NCI-H1105 treated with DMSO at 0.1 percent for 48 hours (cell line): ENCODE data around the gene EDEM2.
"Not testable (repeated sequence)": the region's sequence is repeated elsewhere in the genome, so short reads cannot be mapped to it uniquely, and the experiment has no call there.

Experiments
- DNase-seq: peaks from one replicate; lab custom pipeline; 2025; lab: John Stamatoyannopoulos, UW

EDEM2 gene

DNA sequence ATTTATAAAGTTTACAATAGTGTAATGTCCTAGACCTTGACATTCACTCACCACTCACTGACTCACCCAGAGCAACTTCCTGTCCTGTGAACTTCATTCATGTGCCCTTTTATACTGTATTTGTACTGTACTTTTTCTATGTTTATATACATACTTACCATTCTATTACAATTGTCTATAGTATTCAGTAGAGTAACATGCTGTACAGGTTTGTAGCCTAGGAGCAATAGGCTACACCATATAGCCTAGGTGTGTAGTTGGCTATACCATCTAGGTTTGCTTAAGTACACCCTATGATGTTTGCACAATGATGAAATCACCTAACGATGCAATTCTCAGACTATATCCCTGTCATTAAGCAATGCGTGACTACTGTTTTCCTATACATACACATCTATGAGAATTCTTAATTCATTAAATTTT is 17.5 kb downstream of the EDEM2 start:
- no peak for DNase-seq

DNA sequence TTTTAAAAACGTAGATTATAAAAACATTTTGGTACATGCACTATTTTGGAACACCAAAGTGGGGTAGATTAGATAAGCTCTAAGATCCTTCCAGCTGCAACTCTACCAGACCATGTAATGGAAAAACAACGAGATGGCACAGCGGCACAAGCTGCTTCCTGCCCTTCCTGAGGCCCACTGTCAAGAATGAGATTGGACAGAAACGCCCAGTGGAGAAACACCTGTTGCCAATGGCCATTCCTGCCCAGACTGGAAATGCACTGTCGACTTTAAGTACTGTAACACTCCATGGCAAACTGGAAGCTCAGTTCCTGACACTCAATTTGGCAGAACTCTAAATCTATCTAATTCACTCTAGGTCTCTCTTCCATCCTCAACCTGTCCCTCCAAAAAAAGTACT is 21.4 kb downstream of the EDEM2 start:
- DNase-seq: no peak

DNA sequence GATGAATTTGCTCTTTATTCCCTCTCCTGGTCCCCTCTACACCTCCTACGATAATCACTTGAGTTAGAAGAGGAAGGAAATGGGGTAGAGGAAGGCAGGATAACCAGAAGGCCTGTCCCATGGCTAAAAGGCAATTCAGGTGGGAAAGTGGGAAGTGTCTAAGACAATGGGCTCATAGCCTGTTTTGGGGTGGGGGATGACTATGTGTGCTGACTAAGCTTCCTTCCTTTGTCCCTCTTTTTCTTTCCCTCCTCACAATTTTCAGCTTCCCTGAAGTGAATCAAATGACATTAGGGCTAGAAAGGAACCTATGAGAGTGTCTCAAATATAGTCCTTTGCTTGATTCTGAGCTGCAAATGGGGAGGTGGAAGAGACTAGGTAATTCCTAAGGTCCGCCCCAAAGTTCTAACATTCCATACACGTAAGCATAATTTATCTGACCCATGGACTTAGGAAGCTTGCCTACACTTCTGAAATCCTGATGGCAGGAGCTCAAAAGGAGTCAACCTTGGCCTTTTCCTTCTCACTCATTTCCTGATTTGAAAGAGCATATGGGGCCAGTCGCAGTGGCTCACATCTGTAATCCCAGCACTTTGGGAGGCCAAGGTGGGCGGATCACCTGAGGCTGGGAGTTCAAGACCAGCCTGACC is 24.3 kb downstream of the EDEM2 start:
- DNase-seq: no peak

DNA sequence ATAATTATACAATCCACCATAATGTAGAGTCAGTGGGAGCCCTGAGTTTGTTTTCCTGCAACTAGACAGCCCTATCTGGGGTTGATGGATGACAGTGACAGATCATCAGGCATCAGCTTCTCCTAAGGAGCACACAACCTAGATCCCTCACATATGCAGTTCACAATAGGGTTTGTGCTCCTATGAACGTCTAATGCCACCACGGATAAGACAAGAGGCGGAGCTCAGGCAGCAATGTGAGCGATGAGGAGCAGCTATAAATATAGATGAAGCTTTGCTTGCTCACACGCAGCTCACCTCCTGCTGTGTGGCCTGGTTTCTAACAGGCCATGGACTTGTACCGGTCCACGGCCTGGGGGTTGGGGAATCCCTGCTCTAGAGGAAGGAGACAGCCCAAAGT is 25.9 kb downstream of the EDEM2 start:
- DNase-seq: no peak

DNA sequence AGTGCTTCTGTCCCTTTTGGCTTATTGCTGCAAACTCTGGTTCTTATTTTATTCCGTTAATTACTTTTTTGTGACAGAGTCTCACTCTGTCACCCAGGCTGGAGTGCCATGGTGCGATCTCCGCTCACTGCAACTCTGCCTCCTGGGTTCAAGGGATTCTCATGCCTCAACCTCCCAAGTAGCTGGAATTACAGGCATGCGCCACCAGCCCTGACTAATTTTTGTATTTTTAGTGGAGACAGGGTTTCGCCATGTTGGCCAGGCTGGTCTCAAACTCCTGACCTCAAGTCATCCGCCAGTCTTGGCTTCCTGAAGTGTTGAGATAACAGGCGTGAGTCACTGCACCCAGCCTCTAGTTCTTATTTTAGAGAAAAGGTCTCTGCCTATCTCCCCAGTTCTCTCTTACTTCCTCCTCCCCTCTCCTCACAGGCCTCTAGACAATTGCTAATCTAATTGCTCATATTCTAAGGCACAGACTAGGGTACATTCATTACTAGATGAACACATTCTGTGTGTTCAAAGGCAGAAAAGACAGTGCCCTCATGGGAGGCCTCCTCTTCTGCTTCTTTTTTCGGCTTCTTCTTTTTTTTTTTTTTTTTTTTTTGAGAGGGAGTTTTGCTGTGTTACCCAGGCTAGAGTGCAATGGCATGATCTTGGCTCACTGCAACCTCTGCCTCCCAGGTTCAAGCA is 27.0 kb downstream of the EDEM2 start:
- no peak for DNase-seq

DNA sequence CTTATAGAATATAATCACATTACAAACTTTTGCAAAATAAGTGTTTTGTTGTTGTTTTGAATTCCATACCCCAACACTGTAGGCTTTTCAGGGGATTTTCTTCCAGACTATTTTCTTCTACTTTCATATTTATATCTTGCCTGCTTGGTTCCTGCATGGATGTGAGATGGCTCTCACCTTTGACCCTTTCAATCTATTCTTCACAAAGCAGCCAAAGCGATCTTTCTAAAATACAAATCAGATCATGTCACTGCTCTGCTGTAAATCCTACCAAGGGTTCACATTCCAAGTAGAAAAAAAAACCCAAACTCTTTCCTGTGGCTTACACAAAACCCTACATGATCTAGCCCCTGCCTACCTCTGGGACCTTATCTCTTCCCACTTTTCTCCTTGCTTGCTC is 29.5 kb downstream of the EDEM2 start:
- DNase-seq: no peak

DNA sequence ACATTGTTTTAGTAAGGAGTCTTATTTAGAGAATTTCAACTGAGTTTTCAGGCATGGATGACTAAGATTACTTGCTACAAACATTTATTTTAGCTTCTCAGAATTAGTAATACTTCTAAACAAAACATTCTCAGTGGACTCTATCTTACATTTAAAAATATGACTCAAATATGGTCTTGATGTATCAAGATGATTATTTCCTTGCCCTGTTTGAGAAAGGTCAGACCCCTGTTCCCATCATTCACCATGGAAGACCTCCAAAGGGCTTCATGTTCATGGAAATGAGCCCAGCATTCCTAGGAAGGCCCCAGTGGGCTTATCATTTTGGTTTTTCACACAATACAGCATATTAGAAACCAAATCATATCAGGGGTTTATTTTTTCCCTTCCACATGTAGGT is 29.9 kb downstream of the EDEM2 start:
- DNase-seq: no peak

DNA sequence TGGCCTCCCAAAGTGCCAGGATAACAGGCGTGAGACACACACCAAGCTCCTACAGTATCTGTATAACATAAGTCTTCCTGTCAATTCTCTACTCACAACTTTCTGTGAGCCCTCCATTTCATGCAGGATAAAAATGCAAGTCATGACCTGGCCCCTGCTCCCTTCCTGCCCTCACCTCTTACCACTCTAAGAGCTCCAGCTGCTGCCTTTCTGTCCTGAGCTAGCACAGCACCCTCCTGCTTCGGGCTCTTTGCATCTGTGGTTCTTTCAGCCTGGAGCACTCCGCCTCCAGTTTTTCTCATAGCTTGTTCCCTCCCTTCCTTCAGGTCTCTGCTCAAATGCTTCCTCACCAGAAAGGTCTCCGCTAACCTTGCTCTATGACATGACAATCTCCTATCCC is 30.9 kb downstream of the EDEM2 start:
- no peak for DNase-seq

DNA sequence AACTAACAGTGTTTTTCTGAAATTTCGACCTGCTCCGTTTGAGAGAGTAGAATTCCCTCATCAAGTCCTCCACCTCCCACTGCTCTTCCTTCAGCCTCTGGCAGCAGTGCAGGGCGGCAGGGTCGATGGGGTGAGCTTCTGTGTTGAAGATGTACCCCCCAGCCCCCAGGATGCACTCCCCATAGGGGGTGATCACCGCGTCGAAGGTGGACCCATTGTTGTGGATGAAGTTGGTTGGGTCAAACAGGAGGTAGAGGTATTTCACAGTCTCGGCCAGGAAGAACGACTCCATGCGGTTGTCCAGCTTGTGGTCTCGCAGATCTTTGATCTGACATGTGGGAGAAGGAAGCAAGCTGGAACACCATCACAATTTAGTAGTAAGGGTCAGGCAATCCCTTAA is 31.5 kb downstream of the EDEM2 start:
- no peak for DNase-seq

DNA sequence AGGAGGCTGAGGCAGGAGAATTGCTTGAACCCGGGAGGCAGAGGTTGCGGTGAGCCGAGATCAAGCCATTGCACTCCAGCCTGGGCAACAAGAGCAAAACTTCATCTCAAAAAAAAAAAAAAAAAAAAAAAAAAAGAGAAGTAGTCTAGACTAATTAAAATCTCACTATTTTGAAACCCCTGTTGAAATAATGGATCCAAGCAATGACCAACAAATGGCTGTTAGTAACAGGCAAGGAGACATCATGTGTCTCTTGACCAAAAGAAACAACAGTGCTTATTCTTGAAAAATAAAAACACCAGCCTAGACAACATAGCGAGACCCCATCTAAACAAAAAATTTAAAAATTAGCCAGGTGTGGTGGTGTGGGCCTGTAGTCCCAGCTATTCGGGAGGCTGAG is 34.9 kb downstream of the EDEM2 start:
- DNase-seq: not testable (repeated sequence)

DNA sequence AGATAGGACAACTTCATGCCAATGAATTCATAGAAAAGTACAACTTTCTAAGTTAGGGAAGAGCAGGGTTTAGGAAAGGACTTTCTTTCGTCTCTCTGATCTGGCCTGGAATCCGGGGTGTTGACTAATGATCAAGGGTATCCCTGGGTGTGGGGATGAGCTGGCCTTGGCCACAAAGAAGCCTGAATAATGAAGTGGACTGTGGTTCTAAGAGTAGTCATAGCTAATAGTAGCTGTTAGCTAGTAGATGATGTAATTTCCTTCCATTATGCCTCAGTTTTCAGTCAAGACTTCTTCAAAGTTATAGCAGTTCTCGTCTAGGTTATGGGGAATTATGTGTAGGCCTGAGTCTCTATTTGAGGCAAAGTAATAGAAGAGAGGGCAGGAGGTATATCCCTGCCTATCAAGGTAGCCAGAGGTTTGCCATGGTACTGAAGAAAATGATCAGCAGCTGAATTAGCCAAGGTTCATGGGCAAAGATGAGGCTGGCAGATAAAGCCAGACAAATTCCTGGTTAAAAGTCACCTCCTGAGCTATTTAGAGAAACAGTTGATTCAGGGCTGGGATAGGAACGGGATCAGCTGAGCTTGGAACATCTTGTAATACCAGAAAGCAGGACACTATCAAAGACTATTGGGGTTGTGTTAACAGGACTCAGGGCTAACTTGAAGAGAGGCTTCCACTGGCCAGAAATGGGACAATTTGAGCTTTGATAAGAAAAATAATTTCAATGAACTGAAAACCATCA is 35.8 kb downstream of the EDEM2 start:
- no peak for DNase-seq

DNA sequence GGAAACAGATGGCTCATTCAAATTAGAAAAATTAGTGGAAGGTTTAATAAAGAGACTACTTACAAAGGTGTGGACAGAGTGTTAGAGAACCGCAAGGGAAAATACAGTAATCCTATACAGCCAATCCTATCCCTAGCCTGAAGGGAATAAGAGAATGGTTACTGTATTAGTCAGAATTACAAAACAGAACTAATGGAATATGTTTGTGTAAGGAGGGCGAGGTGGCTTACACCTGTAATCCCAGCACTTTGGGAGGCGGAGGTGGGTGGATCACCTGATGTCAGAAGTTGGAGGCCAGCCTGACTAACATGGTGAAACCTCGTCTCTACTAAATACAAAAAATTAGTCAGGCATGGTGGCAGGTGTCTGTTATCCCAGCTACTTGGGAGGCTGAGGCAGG is 38.2 kb downstream of the EDEM2 start:
- DNase-seq: no peak

DNA sequence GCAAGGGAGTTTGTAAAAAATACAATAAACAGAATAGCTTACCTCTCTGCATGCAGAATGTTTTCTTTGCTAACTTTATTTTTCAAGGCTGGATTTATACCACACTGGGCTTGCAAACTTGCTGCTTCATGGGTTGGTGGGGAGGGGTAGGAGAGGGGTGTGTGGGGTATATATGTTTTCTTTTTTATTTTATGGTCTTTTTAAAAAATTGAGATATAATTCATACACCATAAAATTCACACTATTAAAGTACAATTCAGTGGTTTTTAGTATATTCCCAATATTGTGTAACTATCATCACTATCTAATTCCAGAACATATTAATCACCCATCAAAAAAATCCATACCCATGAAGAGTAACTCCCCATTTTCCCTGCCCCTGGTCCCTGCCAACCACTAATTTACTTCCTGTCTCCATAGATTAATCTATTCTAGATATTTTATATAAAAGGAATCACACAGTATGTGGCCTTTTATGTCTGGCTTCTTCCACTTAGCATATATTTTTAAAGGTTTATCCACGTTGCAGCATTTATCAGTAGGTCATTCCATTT is 40.2 kb downstream of the EDEM2 start:
- DNase-seq: no peak

DNA sequence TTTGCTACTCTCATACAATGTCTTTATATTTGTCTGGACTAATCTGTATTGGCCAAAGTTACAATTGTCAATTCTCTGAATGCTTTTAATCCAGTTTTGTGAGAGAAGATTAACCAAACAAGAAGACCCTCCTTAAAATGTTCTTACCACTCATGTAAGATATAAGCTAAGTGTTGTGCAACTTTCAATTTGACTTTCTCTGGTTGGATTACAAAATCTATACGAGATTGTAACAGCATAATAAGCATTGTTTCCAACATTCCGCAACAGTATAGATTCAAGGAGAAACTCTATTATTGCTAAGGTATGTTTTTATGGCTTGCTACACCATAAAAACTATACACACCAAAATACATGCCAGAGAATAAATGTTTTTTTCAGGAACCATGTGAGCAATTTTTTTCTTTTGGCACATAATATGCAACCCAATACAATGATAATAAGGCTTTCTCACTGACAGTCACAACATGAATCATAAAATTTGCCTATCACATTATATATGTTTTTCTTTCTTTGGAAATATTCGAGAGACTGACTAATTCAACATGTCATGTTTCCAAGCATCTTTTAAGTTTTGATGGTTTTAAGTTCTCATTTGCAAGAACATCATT is 42.3 kb downstream of the EDEM2 start:
- DNase-seq: no peak

DNA sequence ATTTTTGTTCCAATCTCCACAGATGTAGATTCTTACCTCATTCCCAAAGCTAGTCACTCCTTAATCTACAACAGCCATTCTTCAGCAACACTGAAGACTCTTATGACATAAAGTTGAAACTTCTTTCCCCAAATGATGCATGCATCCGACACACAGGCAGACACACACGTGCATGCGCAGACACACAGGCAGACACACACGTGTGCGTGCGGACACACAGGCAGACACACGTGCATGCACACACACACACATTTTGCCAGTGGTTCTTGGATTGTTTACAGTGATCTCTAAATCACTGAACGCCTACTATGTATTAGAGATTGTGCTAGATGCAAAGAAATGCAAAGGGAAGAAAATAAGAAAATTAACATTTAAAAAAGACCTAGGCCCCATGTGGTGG is 45.5 kb downstream of the EDEM2 start:
- no peak for DNase-seq

DNA sequence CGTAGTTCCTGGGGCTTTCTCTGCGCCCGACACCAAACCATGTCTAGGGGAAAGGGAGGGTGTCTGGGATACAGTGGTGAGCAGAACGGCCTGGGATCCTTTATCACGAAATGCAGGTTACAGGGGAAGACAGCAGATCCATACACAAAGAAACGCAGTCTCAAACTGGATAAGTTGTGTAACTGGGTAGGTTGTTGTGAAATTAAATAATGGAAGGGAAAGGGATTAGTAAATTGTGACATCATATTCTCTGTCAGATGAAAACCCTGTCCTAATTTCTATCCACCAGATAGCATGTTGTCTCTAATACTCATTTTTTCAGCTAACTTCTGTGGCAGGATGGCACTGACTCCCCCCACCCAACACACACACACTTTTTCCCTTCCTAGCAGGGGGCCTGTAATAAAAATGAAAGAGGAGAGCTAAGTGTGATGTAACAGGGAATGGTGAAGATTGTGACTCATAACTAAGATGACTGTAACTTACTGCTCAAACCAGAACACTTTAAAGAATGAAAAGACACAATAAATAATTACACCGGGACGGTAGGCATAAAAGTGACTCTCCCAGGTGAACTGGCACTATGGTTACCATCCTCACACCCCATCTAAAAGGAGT is 53.8 kb downstream of the EDEM2 start:
- no peak for DNase-seq

DNA sequence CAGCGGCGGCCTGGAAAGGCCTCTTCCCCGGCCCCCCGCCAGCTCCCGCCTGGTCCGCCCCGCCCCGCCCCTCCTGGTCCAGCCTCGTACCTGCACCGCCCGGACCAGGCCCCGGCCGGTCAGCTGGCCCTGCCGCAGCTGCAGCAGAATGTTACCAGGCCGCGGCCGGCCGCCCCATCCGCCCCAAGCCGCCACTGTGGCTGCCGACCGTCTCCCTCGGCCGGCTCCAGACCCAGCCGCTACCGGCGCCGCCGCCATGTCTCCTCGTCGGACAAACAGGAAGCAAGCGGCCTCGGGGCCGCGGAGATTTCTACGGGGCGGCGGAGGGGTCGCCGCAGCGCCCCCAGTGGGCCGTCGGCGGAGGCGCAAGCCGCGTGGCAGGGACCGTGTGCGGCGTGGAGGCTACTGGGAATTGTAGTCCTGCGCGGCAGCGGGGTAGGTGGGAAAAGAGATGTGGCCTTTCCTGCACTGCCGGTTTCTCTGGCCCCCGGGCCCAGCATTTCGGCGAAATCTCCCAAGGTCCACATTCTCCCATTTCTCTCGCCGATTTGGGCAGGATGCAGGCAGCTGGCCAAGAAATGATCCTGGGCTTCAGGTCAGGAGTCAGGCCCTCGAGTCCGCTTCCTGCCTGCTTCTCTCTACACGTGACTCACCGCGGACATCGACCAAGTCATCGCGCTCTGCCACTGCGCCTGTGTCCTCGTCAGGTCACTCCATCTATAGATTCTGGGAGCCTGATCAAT is 54.4 kb downstream of the EDEM2 start, which contains the start of gene TRPC4AP:
Gene TRPC4AP, minus strand, starts transcription at position 284 of the 743 bp plus-strand sequence. Its CDS starts 26 bp downstream, at position 258.
- DNase-seq: peak; percentile 88

DNA sequence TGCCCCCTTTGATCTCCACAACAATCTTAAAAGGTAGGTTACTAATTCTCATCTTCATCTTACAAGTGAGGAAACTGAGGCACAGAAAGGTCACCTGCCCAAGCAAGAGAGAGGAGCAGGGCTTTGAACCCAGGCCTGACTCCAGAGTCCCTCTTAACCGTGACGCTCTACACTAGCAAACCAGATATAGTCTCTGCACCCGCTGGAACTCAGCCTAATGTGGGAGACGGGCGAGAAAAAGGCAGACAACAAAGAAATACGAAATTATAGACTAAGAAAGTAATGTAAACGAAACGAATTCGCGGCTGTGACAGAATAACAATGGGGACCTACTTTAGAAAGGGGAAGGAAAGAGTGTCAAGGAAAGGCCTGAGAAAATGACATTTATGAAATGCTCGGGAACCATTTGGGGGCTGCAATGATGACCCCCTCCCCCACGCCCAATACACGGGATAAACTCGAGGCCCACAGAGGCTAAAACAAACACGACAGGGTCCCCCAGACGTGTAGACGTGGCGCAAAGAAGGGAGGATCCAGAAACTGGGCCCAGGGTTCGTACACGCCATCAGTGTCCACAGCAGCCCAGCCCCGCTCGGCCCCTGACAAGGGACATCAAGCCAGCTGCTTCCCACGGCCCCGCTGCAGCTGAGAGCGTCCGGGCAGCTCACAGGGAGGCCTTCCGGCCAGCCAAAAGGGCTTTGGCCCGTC is 55.2 kb downstream of the EDEM2 start:
- peak; percentile 30 for DNase-seq

DNA sequence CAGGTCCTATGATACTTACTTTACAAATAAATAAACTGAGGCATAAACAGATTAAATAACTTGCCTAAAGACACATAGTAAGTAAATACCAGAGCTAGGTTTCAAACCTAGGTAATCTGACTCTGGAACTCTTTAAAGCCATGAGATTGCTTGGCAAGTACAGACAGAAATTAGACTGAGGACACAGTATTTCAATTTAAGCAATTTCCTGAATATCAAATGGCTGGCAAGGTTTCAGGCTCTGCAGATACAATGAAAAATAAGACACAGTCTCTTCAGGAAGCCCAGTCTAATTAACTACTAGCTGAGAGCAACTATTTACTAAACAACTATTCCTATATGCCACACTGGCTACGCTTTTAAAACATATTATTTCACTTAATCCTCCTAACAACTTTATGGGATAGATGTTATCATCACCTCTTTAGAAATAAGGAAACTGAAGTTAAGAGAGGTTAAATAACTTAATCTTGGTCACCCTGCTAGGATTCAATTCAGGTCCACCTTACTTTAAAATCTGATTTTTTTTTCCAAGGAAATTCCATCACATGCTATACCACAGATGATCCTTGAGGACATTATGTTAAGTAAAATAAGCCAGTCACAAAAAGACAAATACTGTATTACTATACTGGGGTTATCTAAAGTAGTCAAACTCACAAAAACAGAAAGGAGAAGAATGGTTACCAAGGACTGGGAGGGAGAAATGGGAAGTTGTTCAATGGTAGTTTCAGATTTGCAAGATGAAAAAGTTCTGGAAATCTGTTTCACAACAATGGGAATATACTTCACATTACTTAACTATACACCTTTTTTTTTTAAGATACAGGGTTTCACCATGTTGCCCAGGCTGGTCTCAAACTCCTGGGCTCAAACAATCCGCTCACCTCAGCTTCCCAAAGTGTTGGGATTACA is 58.6 kb downstream of the EDEM2 start:
- no peak for DNase-seq
